Ishikawa (cell line): ENCODE measurements around the gene ZNF764.

Source experiments
- EP300 ChIP-seq: IDR thresholded peaks from 2 replicates; pipeline ENCODE4 v1.6.1; 2012; ENCODE audit warnings: borderline replicate concordance
- FOXM1 ChIP-seq: IDR thresholded peaks from 2 replicates; pipeline ENCODE4 v1.6.1; 2012; ENCODE audit warnings: low read depth, borderline replicate concordance
- RAD21 ChIP-seq: IDR thresholded peaks from 2 replicates; pipeline ENCODE4 v1.6.1; 2012; ENCODE audit warnings: low read depth
- USF1 ChIP-seq: IDR thresholded peaks from 2 replicates; pipeline ENCODE4 v1.6.1; 2012

GRCh38 chr16:30523768-30524574 is 34.2 kb downstream of the ZNF764 start:
- TF ChIP-seq FOXM1 (no peak), USF1 (no peak), EP300 (no peak), RAD21 (no peak)
